K562 (cell line): ENCODE data around the gene SLC1A7. TPM values are rescaled to one million over a fixed set of nuclear protein-coding genes. Genes with fewer than 3 reads are reported as not detected.

Experiments
- ATF6 ChIP-seq: sonication (generic); formaldehyde crosslinking; IDR thresholded peaks from 2 replicates; pipeline ENCODE4 v1.4.0; 2020; ENCODE audit warnings: mild to moderate bottlenecking, missing genetic modification reagents
- ILF3 ChIP-seq: fragments of 450-650 bp; IDR thresholded peaks from 2 replicates; pipeline ENCODE4 v1.6.1; 2018; ENCODE audit warnings: antibody characterized with exemption, mild to moderate bottlenecking, moderate library complexity, borderline replicate concordance
- MGA ChIP-seq: fragments of 450-650 bp; IDR thresholded peaks from 2 replicates; pipeline ENCODE4 v1.6.1; 2016; ENCODE audit warnings: mild to moderate bottlenecking, moderate library complexity
- RFX5 ChIP-seq: IDR thresholded peaks from 2 replicates; pipeline ENCODE4 v1.6.1; 2011; ENCODE audit warnings: low read depth, mild to moderate bottlenecking, improper control_type of control experiment, low read length
- SIX5 ChIP-seq, 2 experiments: IDR thresholded peaks; 2 replicates each; pipeline ENCODE4 v1.6.1; 2011; ENCODE audit warnings: low read length in 2 of 2, borderline replicate concordance in 1 of 2, low read depth in 1 of 2, mild to moderate bottlenecking in 1 of 2, moderate library complexity in 1 of 2; ENCODE audit not compliant: insufficient read depth in 1 of 2
- SP1 ChIP-seq: sonication (generic); formaldehyde crosslinking; IDR thresholded peaks from 2 replicates; pipeline ENCODE4 v1.8.1; 2022; ENCODE audit warnings: mild to moderate bottlenecking, missing genetic modification reagents
- ZHX1 ChIP-seq: fragments of 150-350 bp; conservative IDR thresholded peaks from 2 replicates; pipeline ENCODE4 v1.6.1; 2014; ENCODE audit warnings: low read length
- ZNF277 ChIP-seq: fragments of 250-450 bp; sonication (Bioruptor Pico); IDR thresholded peaks from 2 replicates; pipeline ENCODE4 v1.8.0; 2022; ENCODE audit warnings: inconsistent platforms, mild to moderate bottlenecking, moderate library complexity, borderline replicate concordance
- polyA plus RNA-seq, 8 experiments: library from polyadenylated mRNA; depleted of rRNA in 4 of 8; stranded (reverse) in 5 of 8; unstranded in 3 of 8; fragments of >200 nt; fragmentation: Nextera tagmentation in 2 of 8; fragmentation: Illumina TruSeq in 1 of 8; extraction: Ambion mirVana in 2 of 8; extraction: Trizol in 1 of 8; gene quantifications; 2 replicates each; pipeline versions ENCODE4 v1.2.1 to v1.2.3, GENCODE V29; 2011 to 2014; ENCODE audit warnings: inconsistent platforms in 1 of 8, missing spikeins in 1 of 8
- total RNA-seq, 7 experiments: library from RNA; depleted of rRNA in 6 of 7; stranded (reverse); fragments of >200 nt in 6 of 7; fragmentation: Illumina TruSeq in 2 of 7; extraction: Trizol in 2 of 7; gene quantifications; 2 replicates each; pipeline versions ENCODE4 v1.2.1 to v1.2.3, GENCODE V29; 2011 to 2021; ENCODE audit warnings: low replicate concordance in 1 of 7

The SLC1A7 gene
- total and polyA plus RNA-seq, 9 of the 15 experiments (the other 6 are each of a cell fraction or from before 2014, with no cell fraction given): 0.07 TPM; not detected in 8

- TF ChIP-seq MGA (no peak), ZNF277 (no peak), ZHX1 (no peak), SP1 (CRISPR knock-in tag) (no peak), ATF6 (CRISPR knock-in tag) (no peak), SIX5 (IDR thresholded peaks at IDR 0.05; ENCODE audit: borderline replicate concordance in 1 of 2, insufficient read depth in 1 of 2, low read depth in 1 of 2, low read length in 2 of 2) (no peak), RFX5 (no peak), ILF3 (no peak)
Measured at GRCh38 chr1:53187401-53187800, 45.0 kb upstream of the SLC1A7 start (continued).
